Memory B cell (primary cell): ENCODE measurements around the gene CENPP.

Experiments used
- ATAC-seq: fragments of 150-1000 bp; cut with Tn5 transposase; 2 replicates; pipeline ENCODE4 v1.10.0; 2021; ENCODE audit warnings: low read depth, mild to moderate bottlenecking, moderate library complexity
- DNase-seq, 2 donors: peaks; one replicate each; pipeline ENCODE4 v3.0.0; 2022; ENCODE audit warnings: low spot score in 2 of 2
- H3K27ac Mint-ChIP-seq: one replicate; pipeline ENCODE4 v1.8.0; 2022; ENCODE audit warnings: mild to moderate bottlenecking, moderate library complexity, mixed read lengths
- H3K27me3 Mint-ChIP-seq: one replicate; pipeline ENCODE4 v1.8.0; 2022; ENCODE audit warnings: mixed read lengths
- H3K36me3 Mint-ChIP-seq: one replicate; pipeline ENCODE4 v1.8.0; 2022; ENCODE audit warnings: mild to moderate bottlenecking, mixed read lengths
- H3K4me1 Mint-ChIP-seq: one replicate; pipeline ENCODE4 v1.8.0; 2022; ENCODE audit warnings: mixed read lengths
- H3K4me3 Mint-ChIP-seq: one replicate; pipeline ENCODE4 v1.8.0; 2022; ENCODE audit warnings: mild to moderate bottlenecking, moderate library complexity, mixed read lengths
- H3K9me3 Mint-ChIP-seq: one replicate; pipeline ENCODE4 v1.8.0; 2022; ENCODE audit warnings: mixed read lengths

CENPP gene

DNA sequence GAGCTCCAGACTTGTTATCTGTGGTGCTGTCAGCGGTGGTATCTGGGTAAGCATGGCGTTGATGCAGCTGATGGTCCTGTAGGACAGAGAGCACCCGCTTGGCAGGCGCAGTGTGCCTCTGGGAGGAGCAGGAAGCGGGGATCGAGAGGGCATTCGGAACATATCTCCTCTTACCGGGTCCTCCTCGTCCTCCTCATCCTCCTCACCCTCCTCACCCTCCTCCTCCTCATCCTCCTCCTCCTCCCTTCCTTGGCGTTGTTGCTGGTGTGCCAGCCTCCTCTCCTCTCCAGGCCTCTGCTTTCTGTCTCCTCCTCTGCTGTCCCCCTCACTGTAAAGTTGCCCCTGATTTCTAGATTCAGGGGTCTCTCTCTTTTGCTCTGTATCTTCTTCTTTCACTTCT is 188.9 kb downstream of the CENPP start:
- Mint-ChIP-seq H3K4me1 (peaks cover 2% of the 10 kb centered on the region), H3K36me3 (peaks cover 2% of the 10 kb centered on the region), H3K27me3 (no peaks in the 10 kb centered on the region), H3K27ac (peak overlapping the region; percentile 49), H3K9me3 (no peaks in the 10 kb centered on the region), H3K4me3 (no peak overlapping the region)
- no peak for DNase-seq
- no peak for ATAC-seq

- ATAC-seq, result no peak
- Mint-ChIP-seq H3K4me3 (no peak overlapping the region), H3K9me3 (peaks cover 3% of the 10 kb centered on the region), H3K27ac (no peak overlapping the region), H3K27me3 (no peaks in the 10 kb centered on the region), H3K36me3 (peaks cover 2% of the 10 kb centered on the region), H3K4me1 (no peaks in the 10 kb centered on the region)
- no peak for DNase-seq
Observed at GRCh38 chr9:92516521-92516920, 190.8 kb downstream of the CENPP start.

GRCh38 chr9:92517046-92517445 is 191.3 kb downstream of the CENPP start:
- ATAC-seq, result no peak
- no peaks in the 10 kb centered on the region for H3K27me3 Mint-ChIP-seq
- DNase-seq, result no peak
- no peak overlapping the region for H3K4me3 Mint-ChIP-seq
- H3K4me1 Mint-ChIP-seq, result no peaks in the 10 kb centered on the region
- peaks cover 3% of the 10 kb centered on the region for H3K9me3 Mint-ChIP-seq
- peaks cover 2% of the 10 kb centered on the region for H3K36me3 Mint-ChIP-seq
- no peak overlapping the region for H3K27ac Mint-ChIP-seq

DNA sequence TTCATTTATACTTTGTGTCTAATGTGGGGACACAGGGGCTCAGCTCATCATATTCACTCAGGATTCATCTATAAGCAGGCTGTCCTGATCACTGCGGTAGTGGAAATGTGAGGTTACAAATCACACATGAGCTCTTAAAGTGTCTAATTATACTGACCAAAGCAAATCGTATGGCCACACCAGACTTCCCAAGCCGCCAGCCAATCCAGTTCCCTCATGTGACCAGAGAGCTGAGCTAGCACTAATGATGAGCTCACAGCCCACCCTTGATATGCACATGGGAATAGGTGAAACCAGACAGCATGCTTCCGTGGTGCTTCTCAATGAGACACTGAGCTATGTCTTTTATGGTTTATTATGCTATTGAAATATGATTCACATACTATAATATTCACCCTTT is 192.4 kb downstream of the CENPP start:
- DNase-seq (no peak), ATAC-seq (no peak)
- H3K27ac Mint-ChIP-seq, result no peak overlapping the region
- H3K9me3 Mint-ChIP-seq, result peaks cover 3% of the 10 kb centered on the region
- no peaks in the 10 kb centered on the region for H3K4me1 Mint-ChIP-seq
- H3K36me3 Mint-ChIP-seq, result peaks cover 2% of the 10 kb centered on the region
- H3K4me3 Mint-ChIP-seq, result no peak overlapping the region
- no peaks in the 10 kb centered on the region for H3K27me3 Mint-ChIP-seq

DNA sequence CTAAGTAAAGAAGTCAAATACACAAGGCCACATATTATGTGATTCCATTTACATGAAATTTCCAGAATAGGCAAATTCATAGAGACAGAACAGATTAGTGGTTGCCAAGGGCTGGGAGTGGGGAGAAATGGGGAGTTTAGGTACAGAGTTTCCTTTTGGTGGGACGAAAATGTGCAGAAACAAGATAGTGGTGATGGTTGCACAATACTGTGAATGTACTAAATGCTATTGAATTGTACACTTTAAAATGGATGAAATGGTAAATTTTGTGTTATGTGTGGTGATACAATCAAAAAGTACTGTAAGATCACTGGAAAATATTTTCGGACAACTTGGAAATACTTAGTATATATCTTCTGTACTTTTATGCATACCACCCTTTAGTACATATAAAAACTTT is 195.1 kb downstream of the CENPP start:
- Mint-ChIP-seq H3K9me3 (peaks cover 3% of the 10 kb centered on the region), H3K27me3 (no peaks in the 10 kb centered on the region), H3K4me3 (no peak overlapping the region), H3K27ac (no peak overlapping the region), H3K36me3 (no peaks in the 10 kb centered on the region), H3K4me1 (no peaks in the 10 kb centered on the region)
- ATAC-seq (no peak), DNase-seq (no peak)

- H3K9me3 Mint-ChIP-seq, result peaks cover 3% of the 10 kb centered on the region
- no peaks in the 10 kb centered on the region for H3K27me3 Mint-ChIP-seq
- no peaks in the 10 kb centered on the region for H3K36me3 Mint-ChIP-seq
- no peak overlapping the region for H3K4me3 Mint-ChIP-seq
- no peak for DNase-seq
- ATAC-seq, result no peak
- no peaks in the 10 kb centered on the region for H3K4me1 Mint-ChIP-seq
- H3K27ac Mint-ChIP-seq, result no peak overlapping the region
Observed at GRCh38 chr9:92522983-92523970, 197.5 kb downstream of the CENPP start.

DNA sequence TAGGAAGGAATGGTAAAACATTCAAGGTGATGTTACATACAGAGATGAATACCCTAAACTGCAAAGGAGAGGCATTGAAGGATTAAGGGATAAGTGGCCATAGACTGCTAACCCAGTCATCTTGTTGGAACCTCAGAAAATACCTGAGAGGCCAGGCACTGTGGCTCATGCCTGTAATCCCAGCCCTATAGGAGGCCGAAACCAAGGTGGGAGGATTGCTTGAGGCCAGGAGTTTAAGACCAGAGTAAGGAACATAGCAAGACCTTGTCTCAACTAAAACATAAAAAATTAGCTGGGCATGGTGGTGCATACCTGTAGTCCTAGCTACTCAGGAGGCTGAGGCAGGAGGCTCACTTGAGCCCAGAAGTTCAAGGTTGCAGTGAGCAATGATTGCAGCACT is 199.1 kb downstream of the CENPP start:
- Mint-ChIP-seq H3K9me3 (peaks cover 3% of the 10 kb centered on the region), H3K4me1 (no peaks in the 10 kb centered on the region), H3K4me3 (no peak overlapping the region), H3K27me3 (no peaks in the 10 kb centered on the region), H3K27ac (no peak overlapping the region), H3K36me3 (no peaks in the 10 kb centered on the region)
- DNase-seq (no peak), ATAC-seq (no peak)

- ATAC-seq (no peak), DNase-seq (no peak)
- no peaks in the 10 kb centered on the region for H3K27me3 Mint-ChIP-seq
- peaks cover 3% of the 10 kb centered on the region for H3K9me3 Mint-ChIP-seq
- no peaks in the 10 kb centered on the region for H3K36me3 Mint-ChIP-seq
- H3K4me1 Mint-ChIP-seq, result no peaks in the 10 kb centered on the region
- H3K4me3 Mint-ChIP-seq, result no peak overlapping the region
- no peak overlapping the region for H3K27ac Mint-ChIP-seq
Observed at GRCh38 chr9:92525306-92525705, 199.6 kb downstream of the CENPP start.

GRCh38 chr9:92527291-92527828 is 201.6 kb downstream of the CENPP start:
- no peak overlapping the region for H3K4me3 Mint-ChIP-seq
- no peaks in the 10 kb centered on the region for H3K4me1 Mint-ChIP-seq
- ATAC-seq (no peak), DNase-seq (no peak)
- H3K27ac Mint-ChIP-seq, result no peak overlapping the region
- H3K27me3 Mint-ChIP-seq, result no peaks in the 10 kb centered on the region
- peaks cover 3% of the 10 kb centered on the region for H3K36me3 Mint-ChIP-seq
- peaks cover 6% of the 10 kb centered on the region for H3K9me3 Mint-ChIP-seq

- no peak overlapping the region for H3K27ac Mint-ChIP-seq
- peaks cover 5% of the 10 kb centered on the region for H3K36me3 Mint-ChIP-seq
- no peak overlapping the region for H3K4me3 Mint-ChIP-seq
- H3K9me3 Mint-ChIP-seq, result peaks cover 7% of the 10 kb centered on the region
- H3K27me3 Mint-ChIP-seq, result no peaks in the 10 kb centered on the region
- H3K4me1 Mint-ChIP-seq, result no peaks in the 10 kb centered on the region
- DNase-seq (no peak), ATAC-seq (no peak)
Observed at GRCh38 chr9:92527832-92528521, 202.2 kb downstream of the CENPP start.

- H3K27ac Mint-ChIP-seq, result no peak overlapping the region
- peaks cover 7% of the 10 kb centered on the region for H3K36me3 Mint-ChIP-seq
- ATAC-seq (no peak), DNase-seq (no peak)
- H3K27me3 Mint-ChIP-seq, result no peaks in the 10 kb centered on the region
- no peaks in the 10 kb centered on the region for H3K4me1 Mint-ChIP-seq
- peaks cover 9% of the 10 kb centered on the region for H3K9me3 Mint-ChIP-seq
- H3K4me3 Mint-ChIP-seq, result no peak overlapping the region
Observed at GRCh38 chr9:92528522-92528849, 202.7 kb downstream of the CENPP start.

DNA sequence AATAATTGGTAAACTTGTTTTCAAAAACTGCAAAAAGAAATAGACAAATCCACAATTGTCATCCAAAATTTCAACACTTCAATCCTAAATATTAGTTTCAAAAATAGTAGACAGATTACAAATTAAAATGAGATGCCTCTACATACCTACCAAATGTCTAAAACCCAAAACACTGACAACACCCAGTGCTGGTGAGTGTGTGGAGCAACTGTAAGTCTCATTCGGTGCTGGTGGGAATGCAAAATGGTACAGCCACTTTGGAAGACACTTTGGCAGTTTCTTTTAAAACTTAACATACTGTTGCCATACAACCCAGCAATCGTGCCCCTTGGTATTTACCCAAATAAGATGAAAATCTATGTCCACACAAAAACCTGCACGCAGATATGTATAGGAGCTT is 203.4 kb downstream of the CENPP start:
- no peak overlapping the region for H3K4me3 Mint-ChIP-seq
- no peak for ATAC-seq
- H3K36me3 Mint-ChIP-seq, result peaks cover 7% of the 10 kb centered on the region
- peaks cover 2% of the 10 kb centered on the region for H3K4me1 Mint-ChIP-seq
- H3K27me3 Mint-ChIP-seq, result no peaks in the 10 kb centered on the region
- no peak overlapping the region for H3K27ac Mint-ChIP-seq
- DNase-seq, result no peak
- peaks cover 9% of the 10 kb centered on the region for H3K9me3 Mint-ChIP-seq

- no peak for DNase-seq
- Mint-ChIP-seq H3K36me3 (peaks cover 7% of the 10 kb centered on the region), H3K4me1 (peaks cover 11% of the 10 kb centered on the region), H3K9me3 (peaks cover 9% of the 10 kb centered on the region), H3K27me3 (no peaks in the 10 kb centered on the region), H3K27ac (no peak overlapping the region), H3K4me3 (no peak overlapping the region)
- no peak for ATAC-seq
Observed at GRCh38 chr9:92530893-92531292, 205.1 kb downstream of the CENPP start.

DNA sequence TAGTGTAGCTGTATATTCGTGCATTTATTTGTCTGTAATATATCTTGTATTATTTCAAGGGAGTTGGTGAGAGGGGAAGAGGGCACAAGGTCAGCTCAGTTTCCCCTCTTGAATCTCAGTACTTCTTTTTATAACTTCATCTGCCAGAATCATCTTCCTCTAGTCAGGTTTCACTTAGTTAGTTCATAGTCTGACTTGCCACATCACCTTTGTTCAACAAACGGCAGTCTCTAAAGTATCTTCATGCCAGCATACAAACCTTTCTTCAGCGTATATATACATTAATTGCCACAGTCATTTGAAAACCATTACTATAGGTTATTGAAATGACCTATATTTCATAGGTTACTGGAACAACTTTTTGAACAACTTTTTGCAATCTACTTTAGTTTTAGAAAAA is 208.5 kb downstream of the CENPP start:
- H3K27me3 Mint-ChIP-seq, result no peaks in the 10 kb centered on the region
- DNase-seq (no peak), ATAC-seq (no peak)
- H3K27ac Mint-ChIP-seq, result no peak overlapping the region
- H3K4me3 Mint-ChIP-seq, result peak overlapping the region; percentile 59
- H3K36me3 Mint-ChIP-seq, result peaks cover 7% of the 10 kb centered on the region
- peaks cover 11% of the 10 kb centered on the region for H3K4me1 Mint-ChIP-seq
- H3K9me3 Mint-ChIP-seq, result peaks cover 9% of the 10 kb centered on the region
